ENCODE data around the gene GJB2.

GJB2 gene

GRCh38 chr13:20192836-20193161 lies at the start of gene GJB2:
TSS of gene GJB2 (minus strand) at chr13:20192938. CDS start at chr13:20189581, 3,357 bp downstream.
- DNase-seq (ENCODE audit: low spot score): no peak

- no peak for DNase-seq (ENCODE audit: low spot score)
Observed at GRCh38 chr13:20241593-20241992, 48.9 kb upstream of the GJB2 start.

GRCh38 chr13:20239748-20240147 lies 47.0 kb upstream of the GJB2 start:
- no peak for DNase-seq (ENCODE audit: low spot score)

GRCh38 chr13:20232556-20233277 lies 40.0 kb upstream of the GJB2 start:
- no peak for DNase-seq (ENCODE audit: low spot score)

- no peak for DNase-seq (ENCODE audit: low spot score)
Observed at GRCh38 chr13:20231839-20232555, 39.3 kb upstream of the GJB2 start, which contains the start of gene GJB6. TSS of gene GJB6 (minus strand) at chr13:20232319. CDS start at chr13:20223480, 8,839 bp downstream.

- DNase-seq (ENCODE audit: low spot score): no peak
Observed at GRCh38 chr13:20230913-20231838, 38.4 kb upstream of the GJB2 start.

GRCh38 chr13:20227730-20228129 lies 35.0 kb upstream of the GJB2 start:
- no peak for DNase-seq (ENCODE audit: low spot score)

GRCh38 chr13:20227288-20227687 lies 34.5 kb upstream of the GJB2 start:
- DNase-seq (ENCODE audit: low spot score): no peak

GRCh38 chr13:20222553-20222952 lies 29.8 kb upstream of the GJB2 start:
- no peak for DNase-seq (ENCODE audit: low spot score)

GRCh38 chr13:20221772-20222171 lies 29.0 kb upstream of the GJB2 start:
- no peak for DNase-seq (ENCODE audit: low spot score)

- DNase-seq (ENCODE audit: low spot score): no peak
Observed at GRCh38 chr13:20219577-20219976, 26.8 kb upstream of the GJB2 start.

- DNase-seq (ENCODE audit: low spot score): no peak
Observed at GRCh38 chr13:20217168-20217567, 24.4 kb upstream of the GJB2 start.

- DNase-seq (ENCODE audit: low spot score): no peak
Observed at GRCh38 chr13:20209948-20210347, 17.2 kb upstream of the GJB2 start.

- no peak for DNase-seq (ENCODE audit: low spot score)
Observed at GRCh38 chr13:20206698-20207235, 14.0 kb upstream of the GJB2 start.

GRCh38 chr13:20206065-20206697 lies 13.4 kb upstream of the GJB2 start:
- no peak for DNase-seq (ENCODE audit: low spot score)

- no peak for DNase-seq (ENCODE audit: low spot score)
Observed at GRCh38 chr13:20198781-20199180, 6.0 kb upstream of the GJB2 start.

GRCh38 chr13:20197361-20197834 lies 4.7 kb upstream of the GJB2 start:
- peak; percentile 66 for DNase-seq (ENCODE audit: low spot score)

- DNase-seq (ENCODE audit: low spot score): no peak
Observed at GRCh38 chr13:20195801-20196200, 3.1 kb upstream of the GJB2 start.

- DNase-seq (ENCODE audit: low spot score): no peak
Observed at GRCh38 chr13:20193907-20194631, 1.3 kb upstream of the GJB2 start.

GRCh38 chr13:20193162-20193906 lies 596 bp upstream of the GJB2 start:
- no peak for DNase-seq (ENCODE audit: low spot score)

Data from AG08396 (cell line).